Measurements from ENCODE around the gene CASP8AP2.
A peak's percentile ranks its signal among the peaks of the same experiment; 100 is the strongest.
"Not testable (repeated sequence)": the region's sequence is repeated elsewhere in the genome, so short reads cannot be mapped to it uniquely, and the experiment has no call there.

The CASP8AP2 gene

GRCh38 chr6:89799756-89800155 lies 29.9 kb upstream of the CASP8AP2 start:
- in situ Hi-C loops (cut with MboI; ENCODE audit: low sequenced_read_pairs): no loop called here
- Histone ChIP-seq H3K4me3 (no peak overlapping the region), H3K36me3 (replicated peaks) (peaks cover 55% of the 10 kb centered on the region), H3K9me3 (no peaks in the 10 kb centered on the region), H3K4me1 (no peaks in the 10 kb centered on the region), H3K27me3 (ENCODE audit: low read depth) (no peaks in the 10 kb centered on the region)
- DNase-seq (ENCODE audit: low spot score in 2 of 2): no peak

DNA sequence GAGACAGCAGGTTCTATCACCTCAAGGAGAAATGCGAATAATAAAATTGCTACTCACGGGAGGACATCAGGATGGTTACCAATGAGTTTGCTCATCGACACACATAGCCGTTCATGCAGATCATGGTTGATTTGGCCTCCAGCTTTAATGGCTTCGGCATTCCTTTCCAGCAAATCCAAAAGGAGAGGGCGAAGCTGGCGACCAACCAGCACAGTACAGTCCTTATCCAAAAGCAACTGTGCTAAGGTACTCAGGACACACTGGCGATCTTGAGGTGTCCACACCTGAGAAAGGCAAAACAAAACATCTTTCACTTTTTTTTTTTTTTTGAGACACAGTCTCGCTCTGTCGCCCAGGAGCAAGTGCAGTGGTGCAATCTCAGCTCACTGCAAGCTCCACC lies 26.4 kb upstream of the CASP8AP2 start:
- Histone ChIP-seq H3K27me3 (ENCODE audit: low read depth) (no peaks in the 10 kb centered on the region), H3K4me1 (no peaks in the 10 kb centered on the region), H3K4me3 (no peak overlapping the region), H3K9me3 (no peaks in the 10 kb centered on the region), H3K36me3 (replicated peaks) (peaks cover 33% of the 10 kb centered on the region)
- in situ Hi-C loops (cut with MboI; ENCODE audit: low sequenced_read_pairs): no loop called here
- no peak for DNase-seq (ENCODE audit: low spot score in 2 of 2)

DNA sequence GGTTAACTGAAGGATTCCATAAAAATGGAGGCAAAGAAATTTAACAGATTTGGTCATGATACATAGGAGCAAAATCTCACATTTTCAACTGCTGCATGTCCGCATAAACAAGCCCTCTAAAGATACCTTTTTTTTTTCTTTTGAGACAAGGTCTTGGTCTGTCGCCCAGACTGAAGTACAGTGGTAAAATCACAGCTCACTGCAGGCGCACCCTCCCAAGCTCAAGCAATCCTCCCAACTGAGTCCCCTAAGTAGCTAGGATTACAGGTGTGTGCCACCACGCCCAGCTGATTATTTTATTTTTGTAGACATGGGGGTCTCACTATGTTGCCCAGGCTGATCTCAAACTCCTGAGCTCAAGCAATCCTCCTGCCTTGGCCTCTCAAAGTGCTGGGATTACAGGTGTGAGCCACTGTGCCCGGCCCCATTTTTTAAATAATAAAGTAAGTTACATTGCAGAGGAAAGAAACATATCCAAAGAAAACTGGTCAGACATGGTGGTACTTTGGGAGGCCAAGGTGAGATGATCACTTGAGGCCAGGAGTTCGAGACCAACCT lies 23.8 kb upstream of the CASP8AP2 start:
- in situ Hi-C loops (cut with MboI; ENCODE audit: low sequenced_read_pairs): no loop called here
- no peak for DNase-seq (ENCODE audit: low spot score in 2 of 2)
- H3K9me3 ChIP-seq: no peaks in the 10 kb centered on the region
- H3K36me3 ChIP-seq (replicated peaks): peaks cover 16% of the 10 kb centered on the region
- H3K27me3 ChIP-seq (ENCODE audit: low read depth): no peaks in the 10 kb centered on the region
- H3K4me3 ChIP-seq: no peak overlapping the region
- H3K4me1 ChIP-seq: no peaks in the 10 kb centered on the region

DNA sequence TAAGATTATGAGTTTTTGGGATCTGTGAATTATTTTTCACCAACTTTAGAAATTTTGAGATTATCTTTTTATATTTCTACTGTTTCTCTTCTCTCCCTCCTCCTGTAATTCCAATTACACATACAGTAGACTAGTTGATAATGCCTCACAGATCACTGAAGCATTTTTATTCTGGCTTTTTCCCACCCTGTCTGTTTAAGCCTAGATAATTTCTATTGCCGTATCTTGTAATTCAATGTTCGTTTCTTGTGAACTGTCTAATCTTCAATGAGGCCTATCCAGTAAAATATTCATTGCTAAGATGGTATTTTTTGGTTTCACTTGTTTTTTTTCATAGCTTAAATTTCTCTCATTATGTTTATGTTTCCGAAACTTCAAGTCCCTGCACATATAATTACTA lies 22.1 kb upstream of the CASP8AP2 start:
- in situ Hi-C loops (cut with MboI; ENCODE audit: low sequenced_read_pairs): no loop called here
- Histone ChIP-seq H3K4me3 (no peak overlapping the region), H3K27me3 (ENCODE audit: low read depth) (no peaks in the 10 kb centered on the region), H3K36me3 (replicated peaks) (peaks cover 6% of the 10 kb centered on the region), H3K4me1 (no peaks in the 10 kb centered on the region), H3K9me3 (no peaks in the 10 kb centered on the region)
- DNase-seq (ENCODE audit: low spot score in 2 of 2): no peak

- DNase-seq (ENCODE audit: low spot score in 2 of 2); H3K36me3 ChIP-seq (replicated peaks); H3K9me3 ChIP-seq; in situ Hi-C loops (cut with MboI; ENCODE audit: low sequenced_read_pairs); H3K27me3 ChIP-seq (ENCODE audit: low read depth); H3K4me1 ChIP-seq; H3K4me3 ChIP-seq: not testable (repeated sequence)
These were observed 16.3 kb upstream of the CASP8AP2 start for GRCh38 chr6:89813422-89813821.

DNA sequence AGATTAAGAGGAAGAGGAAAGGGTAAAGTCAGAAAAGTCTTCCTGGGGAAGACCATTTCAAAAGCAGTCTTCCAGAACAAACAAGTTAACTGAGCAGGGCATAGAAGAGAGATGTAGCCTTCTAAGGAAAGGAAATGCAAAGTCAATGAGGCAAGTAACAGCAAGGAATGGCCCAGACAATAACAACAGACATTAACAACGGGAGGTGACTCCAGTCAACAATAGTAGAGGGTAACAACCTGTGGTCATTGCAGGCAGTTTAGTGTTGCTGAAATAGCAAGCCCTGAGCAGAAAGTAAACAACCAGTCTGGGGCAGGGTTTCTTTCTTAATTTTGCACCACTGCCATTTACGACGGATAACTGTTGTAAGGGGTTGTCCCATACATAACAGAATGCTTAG lies 12.2 kb upstream of the CASP8AP2 start:
- Histone ChIP-seq H3K9me3 (no peaks in the 10 kb centered on the region), H3K36me3 (replicated peaks) (no peaks in the 10 kb centered on the region), H3K4me1 (peaks cover 6% of the 10 kb centered on the region), H3K27me3 (ENCODE audit: low read depth) (no peaks in the 10 kb centered on the region), H3K4me3 (peak overlapping the region; percentile 85)
- in situ Hi-C loops (cut with MboI; ENCODE audit: low sequenced_read_pairs): no loop called here
- no peak for DNase-seq (ENCODE audit: low spot score in 2 of 2)

DNA sequence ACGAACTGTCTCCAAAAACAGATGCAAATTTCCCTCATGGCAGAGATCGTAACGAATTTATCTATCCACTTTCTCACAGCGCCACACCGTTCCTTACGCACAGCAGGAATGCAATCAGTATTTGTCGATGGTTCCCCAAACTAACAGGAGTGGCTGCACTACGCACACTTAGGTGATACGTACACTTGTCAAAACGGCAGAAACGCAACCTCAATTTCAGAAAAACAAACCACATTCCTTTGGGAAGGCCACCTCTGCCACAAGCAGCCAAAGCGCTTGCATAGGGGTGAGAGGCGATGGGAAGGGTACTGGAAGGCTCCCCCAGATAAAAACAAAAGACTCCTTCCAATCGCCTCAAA lies 10.7 kb upstream of the CASP8AP2 start:
- H3K27me3 ChIP-seq (ENCODE audit: low read depth): no peaks in the 10 kb centered on the region
- H3K4me1 ChIP-seq: peaks cover 6% of the 10 kb centered on the region
- H3K36me3 ChIP-seq (replicated peaks): no peaks in the 10 kb centered on the region
- in situ Hi-C loops (cut with MboI; ENCODE audit: low sequenced_read_pairs): no loop called here
- no peaks in the 10 kb centered on the region for H3K9me3 ChIP-seq
- H3K4me3 ChIP-seq: peak overlapping the region; percentile 85
- DNase-seq (ENCODE audit: low spot score in 2 of 2): peak; percentile 31 to 42

DNA sequence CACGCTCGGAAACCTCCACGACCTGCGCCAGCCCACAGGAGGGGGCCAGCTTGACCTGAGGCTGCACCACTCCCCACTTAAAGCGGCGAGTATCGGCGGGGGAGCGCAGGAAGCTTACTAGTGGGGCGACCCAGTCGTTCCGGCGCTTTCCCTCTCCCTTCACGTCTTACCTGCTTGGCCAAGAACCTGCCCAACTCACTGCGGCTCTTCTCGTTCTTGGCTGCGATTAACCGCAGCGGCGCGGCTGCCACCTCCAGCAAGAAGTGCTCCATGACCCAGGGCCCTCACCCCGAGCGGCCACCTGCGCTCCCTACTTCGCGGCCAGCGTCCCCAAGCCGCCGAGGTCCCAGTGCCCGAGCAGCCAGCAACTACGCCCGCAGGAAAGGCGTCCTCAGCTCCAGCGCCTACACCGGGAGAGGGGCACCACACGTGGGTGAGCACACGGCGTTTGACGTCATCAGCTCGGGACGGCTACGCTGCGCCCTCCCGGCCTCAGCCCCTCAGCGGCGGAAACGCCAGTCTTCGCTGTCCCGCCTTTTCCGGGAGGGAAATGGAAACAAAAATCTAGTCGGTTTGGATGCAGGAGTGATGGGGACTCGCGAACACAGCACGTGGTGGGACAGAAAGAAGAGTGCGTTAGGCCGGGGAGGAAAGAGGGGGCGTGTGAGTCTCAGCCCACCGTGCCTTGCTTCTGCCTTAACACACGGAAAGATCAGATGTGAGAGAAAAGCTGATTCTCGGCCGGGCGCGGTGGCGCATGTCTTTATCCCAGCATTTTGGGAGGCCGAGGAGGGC lies 10.1 kb upstream of the CASP8AP2 start, which contains the start of gene MDN1:
MDN1 (minus strand) TSS at position 459 of the 795 bp plus-strand sequence; CDS start at position 272, 187 bp downstream.
- DNase-seq (ENCODE audit: low spot score in 2 of 2): peak; percentile 93
- in situ Hi-C loops (cut with MboI; ENCODE audit: low sequenced_read_pairs): no loop called here

DNA sequence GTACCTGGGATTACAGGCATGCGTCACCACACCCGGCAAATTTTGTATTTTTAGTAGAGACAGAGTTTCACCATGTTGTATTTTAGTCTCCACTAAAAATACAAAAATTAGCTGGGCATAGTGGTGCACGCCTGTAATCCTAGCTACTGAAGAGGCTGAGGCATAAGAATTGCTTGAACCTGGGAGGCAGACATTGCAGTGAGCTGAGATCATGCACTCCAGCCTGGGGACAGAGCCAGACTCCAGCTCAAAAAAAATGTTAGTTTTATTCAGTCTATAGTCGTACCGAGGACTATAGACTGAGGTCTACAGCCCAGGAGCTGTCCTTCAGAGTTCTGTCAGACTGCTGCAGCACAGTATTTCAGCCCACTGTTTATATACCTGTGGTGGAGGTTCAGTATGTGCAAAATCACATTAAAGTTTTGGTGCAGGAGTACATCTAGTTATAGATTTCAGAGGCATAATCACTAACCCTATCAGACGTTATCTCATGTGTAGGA lies 3.6 kb upstream of the CASP8AP2 start:
- H3K4me1 ChIP-seq: peaks cover 7% of the 10 kb centered on the region
- peaks cover 3% of the 10 kb centered on the region for H3K36me3 ChIP-seq (replicated peaks)
- H3K9me3 ChIP-seq: no peaks in the 10 kb centered on the region
- DNase-seq (ENCODE audit: low spot score in 2 of 2): no peak
- H3K27me3 ChIP-seq (ENCODE audit: low read depth): no peaks in the 10 kb centered on the region
- no peak overlapping the region for H3K4me3 ChIP-seq
- in situ Hi-C loops (cut with MboI; ENCODE audit: low sequenced_read_pairs): no loop called here

More for the DNA sequence above, 10.1 kb upstream of the CASP8AP2 start, which contains the start of gene MDN1:
- no peaks in the 10 kb centered on the region for H3K27me3 ChIP-seq (ENCODE audit: low read depth)
- H3K4me1 ChIP-seq: peaks cover 6% of the 10 kb centered on the region
- H3K4me3 ChIP-seq: peak within 1 kb of the TSS; percentile 85
- no peaks in the 10 kb centered on the region for H3K36me3 ChIP-seq (replicated peaks)
- H3K9me3 ChIP-seq: no peaks in the 10 kb centered on the region

DNA sequence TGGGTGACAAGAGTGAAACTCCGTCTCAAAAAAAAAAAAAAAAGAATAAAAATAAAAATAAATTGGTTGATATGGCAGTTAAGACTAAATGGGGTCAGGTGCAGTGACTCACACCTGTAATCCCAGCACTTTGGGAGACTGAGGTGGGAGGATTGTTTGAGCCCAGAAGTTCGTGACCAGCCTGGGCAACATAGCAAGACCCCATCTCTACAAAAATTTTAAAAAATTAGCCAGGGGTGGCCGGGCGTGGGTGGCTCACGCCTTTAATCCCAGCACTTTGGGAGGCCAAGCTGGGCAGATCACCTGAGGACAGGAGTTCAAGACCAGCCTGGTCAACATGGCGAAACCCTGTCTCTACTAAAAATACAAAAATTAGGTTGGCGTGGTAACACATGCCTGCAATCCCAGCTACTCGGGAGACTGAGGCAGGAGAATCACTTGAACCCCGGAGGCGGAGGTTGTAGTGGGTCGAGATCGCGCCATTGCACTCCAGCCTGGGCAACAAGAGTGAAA lies 1.1 kb upstream of the CASP8AP2 start:
- DNase-seq (ENCODE audit: low spot score in 2 of 2); H3K27me3 ChIP-seq (ENCODE audit: low read depth); H3K9me3 ChIP-seq; in situ Hi-C loops (cut with MboI; ENCODE audit: low sequenced_read_pairs); H3K4me1 ChIP-seq: not testable (repeated sequence)
- Histone ChIP-seq H3K36me3 (replicated peaks) (peaks cover 23% of the 10 kb centered on the region), H3K4me3 (peak overlapping the region; percentile 91)

DNA sequence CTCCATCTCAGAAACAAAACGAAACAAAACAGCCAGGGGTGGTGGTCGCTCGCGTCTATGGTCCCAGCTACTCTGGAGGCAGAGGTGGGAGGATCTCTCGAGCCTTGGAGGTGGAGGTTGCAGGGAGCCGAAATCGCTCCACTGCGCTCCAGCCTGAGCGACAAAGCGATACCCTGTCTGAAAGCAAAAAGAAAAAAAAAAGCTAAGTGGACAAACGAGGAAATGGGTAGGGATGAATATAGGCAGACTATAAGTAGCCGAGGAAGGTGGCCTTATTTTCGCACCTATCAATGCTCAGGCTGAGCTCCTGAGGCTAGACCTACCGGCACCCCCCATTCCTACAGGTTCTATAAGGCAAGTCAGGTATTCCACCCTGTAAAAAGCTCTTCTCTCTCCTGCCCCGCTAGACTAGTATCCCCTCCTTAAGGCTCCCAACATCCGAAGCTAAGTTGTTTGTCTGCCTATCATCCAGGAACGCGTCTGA lies 650 bp upstream of the CASP8AP2 start:
- DNase-seq (ENCODE audit: low spot score in 2 of 2): peak in 1 of 2 experiments; percentile 35
- H3K27me3 ChIP-seq (ENCODE audit: low read depth): no peaks in the 10 kb centered on the region
- peaks cover 7% of the 10 kb centered on the region for H3K4me1 ChIP-seq
- H3K36me3 ChIP-seq (replicated peaks): peaks cover 23% of the 10 kb centered on the region
- no peaks in the 10 kb centered on the region for H3K9me3 ChIP-seq
- H3K4me3 ChIP-seq: peak overlapping the region; percentile 91
- in situ Hi-C loops (cut with MboI; ENCODE audit: low sequenced_read_pairs): no loop called here

- DNase-seq (ENCODE audit: low spot score in 2 of 2): peak; percentile 63 to 86
- Histone ChIP-seq H3K9me3 (no peaks in the 10 kb centered on the region), H3K4me1 (peaks cover 7% of the 10 kb centered on the region)
These were observed 610 bp downstream of the CASP8AP2 start for GRCh38 chr6:89830170-89830809.

GRCh38 chr6:89834884-89835792 lies 5.5 kb downstream of the CASP8AP2 start:
- DNase-seq (ENCODE audit: low spot score in 2 of 2): no peak
- Histone ChIP-seq H3K4me3 (no peak overlapping the region), H3K36me3 (replicated peaks) (peaks cover 42% of the 10 kb centered on the region), H3K4me1 (peaks cover 7% of the 10 kb centered on the region), H3K27me3 (ENCODE audit: low read depth) (no peaks in the 10 kb centered on the region), H3K9me3 (no peaks in the 10 kb centered on the region)
- in situ Hi-C loops (cut with MboI; ENCODE audit: low sequenced_read_pairs): no loop called here

More at GRCh38 chr6:89830170-89830809, 610 bp downstream of the CASP8AP2 start:
- Histone ChIP-seq H3K27me3 (ENCODE audit: low read depth) (no peaks in the 10 kb centered on the region), H3K36me3 (replicated peaks) (peaks cover 27% of the 10 kb centered on the region), H3K4me3 (peak overlapping the region; percentile 91)
- in situ Hi-C loops (cut with MboI; ENCODE audit: low sequenced_read_pairs): no loop called here

Data from HAP-1 (cell line).